Esophagus squamous epithelium (tissue), 5 donors: ENCODE results near the gene ACAP3. TPM values are rescaled to one million over a fixed set of nuclear protein-coding genes. Genes with fewer than 3 reads are reported as not detected.
A peak's percentile ranks its signal among the peaks of the same experiment; 100 is the strongest.

Source experiments
- DNase-seq: peaks from one replicate; lab custom pipeline; 2025; lab: John Stamatoyannopoulos, UW
- H3K27ac ChIP-seq, 4 donors: fragments of 200-600 bp; sonication (generic); one replicate each; pipeline ENCODE4 v1.5.1; 2016 to 2019; ENCODE audit warnings: mild to moderate bottlenecking in 1 of 4
- H3K27me3 ChIP-seq, 4 donors: fragments of 200-600 bp; sonication (generic); 1 replicate in 3 of 4; 2 replicates in 1 of 4; pipeline versions ENCODE4 v1.5.1 to v1.6.0; 2017 to 2021; ENCODE audit warnings: antibody characterized with exemption in 1 of 4
- H3K36me3 ChIP-seq, 3 donors: fragments of 200-600 bp; sonication (generic); one replicate each; pipeline ENCODE4 v1.5.1; 2016 to 2019
- H3K4me1 ChIP-seq, 3 donors: fragments of 200-600 bp; sonication (generic); one replicate each; pipeline ENCODE4 v1.5.1; 2017 to 2019
- H3K4me3 ChIP-seq, 4 donors: fragments of 200-600 bp; sonication (generic); 1 replicate in 3 of 4; 2 replicates in 1 of 4; pipeline ENCODE4 v1.5.1; 2016 to 2019; ENCODE audit warnings: mild to moderate bottlenecking in 2 of 4, moderate library complexity in 1 of 4
- H3K9me3 ChIP-seq, 3 donors: fragments of 200-600 bp; sonication (generic); one replicate each; pipeline ENCODE4 v1.5.1; 2016 to 2019
- CTCF ChIP-seq, 6 experiments: fragments of 450-650 bp in 4 of 6; fragments of 200-600 bp in 2 of 6; sonication (generic) in 2 of 6; IDR thresholded peaks; one replicate each; pipeline ENCODE4 v1.5.1; 2016 to 2019; ENCODE audit warnings: antibody characterized with exemption in 6 of 6, mild to moderate bottlenecking in 4 of 6, moderate library complexity in 4 of 6
- POLR2A ChIP-seq, 4 donors: fragments of 450-650 bp; IDR thresholded peaks; one replicate each; pipeline ENCODE4 v1.6.1; 2017; ENCODE audit warnings: antibody characterized with exemption in 4 of 4, mild to moderate bottlenecking in 4 of 4, moderate library complexity in 3 of 4
- WGBS, 2 donors: methylation state at CpG; one replicate each; pipeline ENCODE4 v1.1.5; 2018; 5-methylcytosine and 5-hydroxymethylcytosine counted together
- intact Hi-C: fragments of 100-400 bp; cut with DNase I; formaldehyde crosslinking; loops from one replicate; pipeline ENCODE4 v1.15.0; 2022
- total RNA-seq, 4 donors: library from RNA; depleted of rRNA; stranded (reverse); fragments of >200 nt; gene quantifications; one replicate each; pipeline ENCODE4 v1.1.0, GENCODE V29; 2016
- donor health status: DM: yes; HTN: yes; CAD: no.

The ACAP3 gene
- total RNA-seq, 4 donors from 2014 or later: 36.4 to 66.7 (median 56.9) TPM

- Histone ChIP-seq H3K4me3 (peak overlapping the region; percentile 70 to 76 (median 74)), H3K27me3 (no peaks in the 10 kb centered on the region), H3K9me3 (no peaks in the 10 kb centered on the region), H3K36me3 (peaks cover 17 to 39% (median 25%) of the 10 kb centered on the region in 3 donors), H3K4me1 (peaks cover 49 to 70% (median 59%) of the 10 kb centered on the region in 3 donors), H3K27ac (peak overlapping the region; percentile 95 to 99 (median 98))
- TF ChIP-seq POLR2A (IDR thresholded peaks at IDR 0.05): no peak
- TF ChIP-seq CTCF (IDR thresholded peaks at IDR 0.05): no peak
- intact Hi-C loops: no loop called here
- DNase-seq: no peak
- WGBS, 2 donors: no CpG with 5 or more reads among the region's 66 CpGs
These were observed 1.1 kb upstream of the ACAP3 start for GRCh38 chr1:1308756-1309250.

- TF ChIP-seq CTCF (IDR thresholded peaks at IDR 0.05): no peak
- no peak for TF ChIP-seq POLR2A (IDR thresholded peaks at IDR 0.05)
- Histone ChIP-seq H3K27ac (peak overlapping the region; percentile 95 to 99 (median 98)), H3K36me3 (peaks cover 4 to 24% (median 11%) of the 10 kb centered on the region in 3 donors), H3K4me3 (peak overlapping the region; percentile 70 to 76 (median 74)), H3K27me3 (no peaks in the 10 kb centered on the region), H3K9me3 (no peaks in the 10 kb centered on the region), H3K4me1 (peaks cover 61 to 85% (median 71%) of the 10 kb centered on the region in 3 donors)
- intact Hi-C loops: no loop called here
- 0 to 5% methylated on average over 1 to 4 of the region's 83 CpGs for WGBS, 2 donors
- DNase-seq: no peak
These were observed 338 bp downstream of the ACAP3 start for GRCh38 chr1:1307261-1307922.

GRCh38 chr1:1306661-1307260 is 969 bp downstream of the ACAP3 start:
- intact Hi-C loops: no loop called here
- H3K27ac ChIP-seq: peak overlapping the region; percentile 95 to 99 (median 98)
- no peaks in the 10 kb centered on the region for H3K27me3 ChIP-seq
- H3K4me3 ChIP-seq: peak overlapping the region; percentile 70 to 76 (median 74)
- no peak for TF ChIP-seq CTCF (IDR thresholded peaks at IDR 0.05)
- TF ChIP-seq POLR2A (IDR thresholded peaks at IDR 0.05): no peak
- WGBS, 2 donors: 25 to 29% methylated on average over 22 to 26 of the region's 27 CpGs
- peaks cover 0 to 18% (median 7%) of the 10 kb centered on the region in 3 donors for H3K36me3 ChIP-seq
- H3K4me1 ChIP-seq: peaks cover 61 to 89% (median 77%) of the 10 kb centered on the region in 3 donors
- no peaks in the 10 kb centered on the region for H3K9me3 ChIP-seq
- DNase-seq: no peak

GRCh38 chr1:1306070-1306660 is 1.6 kb downstream of the ACAP3 start:
- H3K27me3 ChIP-seq: no peaks in the 10 kb centered on the region

More at GRCh38 chr1:1306070-1306660, 1.6 kb downstream of the ACAP3 start:
- TF ChIP-seq CTCF (IDR thresholded peaks at IDR 0.05) (peak in 1 of 6 experiments; percentile 19), POLR2A (IDR thresholded peaks at IDR 0.05) (no peak)
- Histone ChIP-seq H3K36me3 (peaks cover 0 to 12% (median 4%) of the 10 kb centered on the region in 3 donors), H3K4me1 (peaks cover 61 to 86% (median 78%) of the 10 kb centered on the region in 3 donors), H3K4me3 (peak overlapping the region; percentile 70 to 76 (median 74)), H3K9me3 (no peaks in the 10 kb centered on the region), H3K27ac (peak overlapping the region; percentile 86 to 99 (median 98))
- WGBS, 2 donors: 0 to 15% methylated on average over 1 to 3 of the region's 11 CpGs
- DNase-seq: no peak
- intact Hi-C loops: no loop called here
